K562 treated with DMSO at 1 percent for 12 hours (cell line): ENCODE results near the gene RGN. TPM values are rescaled to one million over a fixed set of nuclear protein-coding genes. Genes with fewer than 3 reads are reported as not detected.

Experiments
- total RNA-seq: library from RNA; unstranded; fragments of 300-600 nt; gene quantifications from 2 replicates; pipeline ENCODE4 v1.2.3, GENCODE V29; 2022; ENCODE audit not compliant: insufficient read depth

Gene RGN
- total RNA-seq: not detected in 2 replicates

GRCh38 chrX:47078129-47079043 is at the start of gene RGN:
TSS of gene RGN (plus strand) at chrX:47078443. CDS start at chrX:47081145, 2,702 bp downstream.

Other genes starting within 250 kb of the RGN start
- 2.3 and 8.2 TPM in 2 replicates for gene RP2, start 241.4 kb upstream of the RGN start, total RNA-seq
- 1.4 and 6.8 TPM in 2 replicates for gene JADE3, start 166.0 kb upstream of the RGN start, total RNA-seq
- gene NDUFB11, start 66.3 kb downstream of the RGN start, total RNA-seq: 170 and 286 TPM in 2 replicates
- gene RBM10, start 66.8 kb downstream of the RGN start, total RNA-seq: 37.1 and 56.9 TPM in 2 replicates
- gene UBA1, start 115.4 kb downstream of the RGN start, total RNA-seq: 136 and 228 TPM in 2 replicates
- gene CDK16, start 140.2 kb downstream of the RGN start, total RNA-seq: 35.8 and 71.0 TPM in 2 replicates
- gene USP11, start 154.6 kb downstream of the RGN start, total RNA-seq: 20.3 and 28.7 TPM in 2 replicates